Measurements from ENCODE around the gene STN1. TPM values are rescaled to one million over a fixed set of nuclear protein-coding genes. Genes with fewer than 3 reads are reported as not detected.

Gene STN1
- total RNA-seq, 1 donor from 2014 or later, result 21.5 TPM

DNA sequence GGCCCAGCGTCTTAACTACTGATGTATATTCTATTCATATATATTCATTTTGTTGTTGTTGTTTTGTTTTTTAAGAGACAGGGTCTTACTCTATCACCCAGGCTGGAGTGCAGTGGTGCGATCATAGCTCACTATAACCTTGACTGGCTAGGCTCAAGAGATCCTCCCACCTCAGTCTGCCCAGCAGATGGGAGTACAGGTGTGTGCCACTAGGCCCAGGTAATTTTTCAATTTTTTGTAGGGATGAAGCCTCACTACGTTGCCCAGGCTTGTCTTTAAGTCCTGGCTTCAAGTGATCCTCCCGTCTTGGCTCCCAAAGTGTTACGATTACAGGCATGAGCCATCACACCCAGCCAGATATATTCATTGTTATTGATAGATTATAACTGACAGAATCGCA lies 12.9 kb upstream of the STN1 start:
- DNase-seq (ENCODE audit: extremely low spot score, unreplicated experiment), result no peak
- Mint-ChIP-seq H3K36me3 (ENCODE audit: unreplicated experiment) (no peaks in the 10 kb centered on the region), H3K27me3 (ENCODE audit: unreplicated experiment) (peaks cover 3% of the 10 kb centered on the region), H3K9me3 (ENCODE audit: unreplicated experiment) (no peaks in the 10 kb centered on the region), H3K4me3 (ENCODE audit: unreplicated experiment) (no peak overlapping the region), H3K4me1 (ENCODE audit: unreplicated experiment) (no peaks in the 10 kb centered on the region), H3K27ac (ENCODE audit: unreplicated experiment) (no peak overlapping the region)
- TF ChIP-seq CTCF (IDR thresholded peaks at IDR 0.05), result no peak

GRCh38 chr10:103930449-103930848 lies 12.5 kb upstream of the STN1 start:
- Mint-ChIP-seq H3K9me3 (ENCODE audit: unreplicated experiment) (no peaks in the 10 kb centered on the region), H3K27ac (ENCODE audit: unreplicated experiment) (no peak overlapping the region), H3K4me3 (ENCODE audit: unreplicated experiment) (no peak overlapping the region), H3K27me3 (ENCODE audit: unreplicated experiment) (peaks cover 2% of the 10 kb centered on the region), H3K4me1 (ENCODE audit: unreplicated experiment) (no peaks in the 10 kb centered on the region), H3K36me3 (ENCODE audit: unreplicated experiment) (no peaks in the 10 kb centered on the region)
- no peak for DNase-seq (ENCODE audit: extremely low spot score, unreplicated experiment)
- TF ChIP-seq CTCF (IDR thresholded peaks at IDR 0.05), result no peak

GRCh38 chr10:103929381-103929921 lies 11.5 kb upstream of the STN1 start:
- H3K4me1 Mint-ChIP-seq (ENCODE audit: unreplicated experiment), result no peaks in the 10 kb centered on the region
- no peaks in the 10 kb centered on the region for H3K9me3 Mint-ChIP-seq (ENCODE audit: unreplicated experiment)
- H3K27ac Mint-ChIP-seq (ENCODE audit: unreplicated experiment), result no peak overlapping the region
- no peaks in the 10 kb centered on the region for H3K27me3 Mint-ChIP-seq (ENCODE audit: unreplicated experiment)
- H3K4me3 Mint-ChIP-seq (ENCODE audit: unreplicated experiment), result no peak overlapping the region
- no peak for TF ChIP-seq CTCF (IDR thresholded peaks at IDR 0.05)
- H3K36me3 Mint-ChIP-seq (ENCODE audit: unreplicated experiment), result no peaks in the 10 kb centered on the region
- DNase-seq (ENCODE audit: extremely low spot score, unreplicated experiment), result no peak

DNA sequence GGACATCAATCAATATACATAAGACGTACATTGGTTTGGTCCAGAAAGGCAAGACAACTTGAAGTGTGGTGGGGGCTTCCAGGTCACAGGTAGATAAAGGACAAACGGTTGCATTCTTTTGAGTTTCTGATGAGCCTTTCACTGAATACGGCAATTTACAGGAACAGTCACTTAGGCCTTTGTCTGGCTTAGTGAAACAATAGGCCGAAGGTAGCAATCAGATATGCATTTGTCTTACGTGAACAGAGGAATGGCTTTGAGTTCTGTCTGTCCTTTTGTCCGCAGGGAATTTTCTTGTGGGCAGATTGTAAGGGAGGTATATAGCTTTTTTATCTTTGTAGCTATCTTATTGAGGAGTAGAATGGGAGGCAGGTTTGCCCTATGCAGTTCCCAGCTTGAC lies 10.8 kb upstream of the STN1 start:
- no peaks in the 10 kb centered on the region for H3K9me3 Mint-ChIP-seq (ENCODE audit: unreplicated experiment)
- H3K27ac Mint-ChIP-seq (ENCODE audit: unreplicated experiment), result no peak overlapping the region
- no peak for TF ChIP-seq CTCF (IDR thresholded peaks at IDR 0.05)
- no peaks in the 10 kb centered on the region for H3K27me3 Mint-ChIP-seq (ENCODE audit: unreplicated experiment)
- DNase-seq (ENCODE audit: extremely low spot score, unreplicated experiment), result no peak
- no peak overlapping the region for H3K4me3 Mint-ChIP-seq (ENCODE audit: unreplicated experiment)
- H3K36me3 Mint-ChIP-seq (ENCODE audit: unreplicated experiment), result no peaks in the 10 kb centered on the region
- no peaks in the 10 kb centered on the region for H3K4me1 Mint-ChIP-seq (ENCODE audit: unreplicated experiment)

DNA sequence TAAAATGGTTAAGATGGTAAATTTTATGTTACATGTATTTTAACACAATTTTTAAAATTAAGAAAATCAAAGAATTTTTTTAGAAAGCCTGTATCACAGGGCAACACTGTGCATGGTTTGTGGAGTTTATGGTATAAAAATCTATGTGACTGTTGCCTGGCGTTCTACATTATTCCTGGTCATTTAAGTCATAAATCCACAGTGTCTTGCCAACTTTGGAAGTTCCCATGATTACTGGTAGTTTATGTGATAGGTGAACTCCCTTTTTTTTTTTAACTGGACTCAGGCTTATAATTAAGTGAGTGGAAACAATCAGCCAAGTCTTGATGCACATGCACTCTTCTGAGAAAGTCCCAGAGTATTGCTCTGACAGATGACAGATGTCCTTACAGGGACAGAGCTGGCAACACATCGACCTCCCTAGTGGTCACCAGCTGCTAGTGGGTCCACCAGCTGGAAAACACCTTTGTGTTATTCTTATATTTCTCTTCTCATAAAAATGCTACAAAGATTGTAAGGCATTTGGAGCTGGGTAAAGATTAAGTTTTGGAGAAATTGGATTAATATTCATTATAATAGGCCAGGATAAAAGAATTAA lies 8.8 kb upstream of the STN1 start:
- Mint-ChIP-seq H3K36me3 (ENCODE audit: unreplicated experiment) (no peaks in the 10 kb centered on the region), H3K27ac (ENCODE audit: unreplicated experiment) (no peak overlapping the region)
- DNase-seq (ENCODE audit: extremely low spot score, unreplicated experiment), result no peak

More for the DNA sequence above, 8.8 kb upstream of the STN1 start:
- Mint-ChIP-seq H3K4me1 (ENCODE audit: unreplicated experiment) (no peaks in the 10 kb centered on the region), H3K4me3 (ENCODE audit: unreplicated experiment) (no peak overlapping the region), H3K27me3 (ENCODE audit: unreplicated experiment) (no peaks in the 10 kb centered on the region), H3K9me3 (ENCODE audit: unreplicated experiment) (no peaks in the 10 kb centered on the region)
- no peak for TF ChIP-seq CTCF (IDR thresholded peaks at IDR 0.05)

All from osteocyte (in vitro differentiated cells).